ENCODE results near the gene ATAD5. TPM values are rescaled to one million over a fixed set of nuclear protein-coding genes. Genes with fewer than 3 reads are reported as not detected.

ATAD5 gene
- total RNA-seq (1 to 10 TPM; 2.2 to 4.8 TPM), polyA plus RNA-seq (under 1 TPM; 0.44 to 0.63 TPM)
- long read RNA-seq, donor 1, partial matches to known transcripts = 5 of 10 reads
- long read RNA-seq, donor 1, other reads (novel, unspliced or antisense) = 5 of 10 reads
- long read RNA-seq, donor 2 = 0 reads
- long read RNA-seq, donor 3, partial matches to known transcripts = 14 of 14 reads
- long read RNA-seq, donor 3, other reads (novel, unspliced or antisense) = 0 of 14 reads
- long read RNA-seq, donor 4 = 0 reads
- long read RNA-seq, donor 5 = 0 reads

- TF ChIP-seq CTCF (IDR thresholded peaks at IDR 0.05; ENCODE audit: control extremely low read depth, extremely low read depth) = no peak
- peak within 1 kb of the TSS in 1 of 2 donors; percentile 46 for H3K27ac ChIP-seq (ENCODE audit: low read depth in 1 of 2, low read length in 1 of 2)
- 0 to 1% methylated on average over 59 of the region's 59 CpGs for WGBS, 2 donors
Measured at GRCh38 chr17:30831663-30832437, at the start of gene ATAD5. Gene ATAD5, plus strand, starts transcription at chr17:30831966. Its CDS starts 382 bp downstream, at chr17:30832348.

DNA sequence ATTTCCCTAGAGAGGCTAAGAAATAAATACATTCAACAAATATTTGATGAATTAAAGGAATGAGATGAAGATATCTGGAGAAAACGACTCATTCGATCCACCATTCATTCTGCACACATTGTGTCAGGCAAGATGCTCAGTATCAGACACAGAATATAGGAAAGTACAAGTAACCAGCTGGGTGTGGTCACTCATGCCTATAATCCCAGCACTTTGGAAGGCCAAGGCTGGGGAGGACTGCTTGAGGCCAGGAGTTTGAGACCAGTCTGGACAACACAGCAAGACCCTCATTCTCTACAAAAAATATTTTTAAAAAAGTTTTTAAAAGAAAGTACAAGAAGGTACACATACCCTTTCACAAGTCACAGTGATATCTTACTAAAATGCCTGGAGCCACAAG lies 49.6 kb upstream of the ATAD5 start:
- H3K36me3 ChIP-seq (ENCODE audit: control insufficient read depth in 4 of 4, insufficient read depth in 4 of 4, low read length in 4 of 4) = peaks cover 10 to 20% (median 14%) of the 10 kb centered on the region in 4 donors
- no peak overlapping the region for H3K27ac ChIP-seq (ENCODE audit: low read depth in 1 of 2, low read length in 1 of 2)
- no peak overlapping the region for H3K4me3 ChIP-seq
- ATAC-seq (ENCODE audit: insufficient read depth, low FRiP score) (no peak), DNase-seq (no peak)
- H3K9ac ChIP-seq (ENCODE audit: insufficient read depth in 1 of 2, low read length in 2 of 2) = no peak overlapping the region
- TF ChIP-seq CTCF (IDR thresholded peaks at IDR 0.05; ENCODE audit: control extremely low read depth, extremely low read depth) = no peak
- no peaks in the 10 kb centered on the region for H3K27me3 ChIP-seq (ENCODE audit: control insufficient read depth in 3 of 3, insufficient read depth in 3 of 3, low read length in 2 of 3)
- WGBS, 2 donors = 86 to 91% methylated on average over 2 of the region's 2 CpGs
- no peaks in the 10 kb centered on the region for H3K9me3 ChIP-seq (ENCODE audit: control insufficient read depth in 4 of 4, insufficient read depth in 3 of 4, low read length in 3 of 4)
- no peaks in the 10 kb centered on the region for H3K4me1 ChIP-seq (ENCODE audit: control insufficient read depth in 5 of 5, insufficient read depth in 5 of 5, low read length in 5 of 5)

More at GRCh38 chr17:30831663-30832437, at the start of gene ATAD5:
- ATAC-seq (ENCODE audit: insufficient read depth, low FRiP score) (peak; percentile 97), DNase-seq (peak; percentile 92 to 97 (median 94))
- Histone ChIP-seq H3K9ac (ENCODE audit: insufficient read depth in 1 of 2, low read length in 2 of 2) (peak within 1 kb of the TSS; percentile 68 to 81), H3K27me3 (ENCODE audit: control insufficient read depth in 3 of 3, insufficient read depth in 3 of 3, low read length in 2 of 3) (no peaks in the 10 kb centered on the region), H3K9me3 (ENCODE audit: control insufficient read depth in 4 of 4, insufficient read depth in 3 of 4, low read length in 3 of 4) (no peaks in the 10 kb centered on the region), H3K4me3 (peak within 1 kb of the TSS; percentile 97), H3K36me3 (ENCODE audit: control insufficient read depth in 4 of 4, insufficient read depth in 4 of 4, low read length in 4 of 4) (no peaks in the 10 kb centered on the region), H3K4me1 (ENCODE audit: control insufficient read depth in 5 of 5, insufficient read depth in 5 of 5, low read length in 5 of 5) (peaks cover 0 to 19% (median 5%) of the 10 kb centered on the region in 5 donors)

DNA sequence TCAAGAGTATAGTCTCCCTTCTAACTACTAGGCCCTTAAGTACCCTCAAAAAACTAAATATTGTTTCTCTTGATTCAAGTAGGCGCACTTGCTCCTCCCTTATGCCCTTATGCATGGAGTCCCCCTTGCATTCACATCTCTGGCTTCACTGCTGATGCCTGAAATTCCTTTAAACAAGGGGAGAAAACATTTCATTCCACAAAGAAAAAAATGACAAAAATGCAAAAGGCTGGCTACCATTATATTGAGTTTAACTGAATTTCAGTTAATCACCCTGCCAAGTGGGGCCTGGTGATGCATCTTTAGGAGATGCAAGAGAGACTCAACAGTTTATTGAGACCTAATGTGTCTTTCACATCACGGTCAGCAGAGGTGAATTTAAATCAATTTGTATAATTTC lies 42.8 kb upstream of the ATAD5 start:
- Histone ChIP-seq H3K4me1 (ENCODE audit: control insufficient read depth in 5 of 5, insufficient read depth in 5 of 5, low read length in 5 of 5) (peaks cover 0 to 5% (median 0%) of the 10 kb centered on the region in 5 donors), H3K9ac (ENCODE audit: insufficient read depth in 1 of 2, low read length in 2 of 2) (no peak overlapping the region), H3K9me3 (ENCODE audit: control insufficient read depth in 4 of 4, insufficient read depth in 3 of 4, low read length in 3 of 4) (no peaks in the 10 kb centered on the region), H3K4me3 (no peak overlapping the region), H3K27me3 (ENCODE audit: control insufficient read depth in 3 of 3, insufficient read depth in 3 of 3, low read length in 2 of 3) (no peaks in the 10 kb centered on the region), H3K36me3 (ENCODE audit: control insufficient read depth in 4 of 4, insufficient read depth in 4 of 4, low read length in 4 of 4) (peaks cover 20 to 36% (median 30%) of the 10 kb centered on the region in 4 donors), H3K27ac (ENCODE audit: low read depth in 1 of 2, low read length in 1 of 2) (no peak overlapping the region)
- DNase-seq (peak in 1 of 3 donors; percentile 15), ATAC-seq (ENCODE audit: insufficient read depth, low FRiP score) (no peak)
- TF ChIP-seq CTCF (IDR thresholded peaks at IDR 0.05; ENCODE audit: control extremely low read depth, extremely low read depth) = no peak
- 83 to 94% methylated on average over 2 of the region's 2 CpGs for WGBS, 2 donors

Measured in lung (tissue), 16 donors.